Endometrium (tissue), 2 donors: Measurements from ENCODE around the gene FHIT.

Experiments used
- FAIRE-seq: peaks from 2 replicates; lab custom pipeline; 2012; peaks lifted over from hg19 to GRCh38; lab: Jason Lieb, UNC
- donor health status: control.
- donor health status: control.

FHIT gene

DNA sequence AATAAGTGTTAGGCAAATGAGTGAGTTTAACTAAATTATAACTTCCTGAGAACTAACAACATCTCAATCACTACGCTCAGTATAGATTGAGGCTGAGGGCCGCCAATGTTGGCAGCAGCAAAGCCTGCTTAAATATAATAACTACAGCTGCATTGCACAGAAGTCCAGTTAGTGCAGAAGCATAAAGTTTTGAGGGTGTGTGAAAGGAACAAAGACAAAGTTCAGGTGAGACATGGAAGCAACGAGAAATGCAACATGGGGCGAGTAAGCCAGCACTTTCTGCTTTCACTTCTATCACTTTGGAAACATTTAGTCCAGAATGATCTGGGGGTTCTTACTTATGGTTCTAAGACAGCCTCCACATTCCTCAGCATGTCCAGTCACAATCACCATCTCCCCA, 1149.1 kb downstream of the FHIT start:
- no peak for FAIRE-seq

GRCh38 chr3:60101621-60102020, 1149.6 kb downstream of the FHIT start:
- no peak for FAIRE-seq

DNA sequence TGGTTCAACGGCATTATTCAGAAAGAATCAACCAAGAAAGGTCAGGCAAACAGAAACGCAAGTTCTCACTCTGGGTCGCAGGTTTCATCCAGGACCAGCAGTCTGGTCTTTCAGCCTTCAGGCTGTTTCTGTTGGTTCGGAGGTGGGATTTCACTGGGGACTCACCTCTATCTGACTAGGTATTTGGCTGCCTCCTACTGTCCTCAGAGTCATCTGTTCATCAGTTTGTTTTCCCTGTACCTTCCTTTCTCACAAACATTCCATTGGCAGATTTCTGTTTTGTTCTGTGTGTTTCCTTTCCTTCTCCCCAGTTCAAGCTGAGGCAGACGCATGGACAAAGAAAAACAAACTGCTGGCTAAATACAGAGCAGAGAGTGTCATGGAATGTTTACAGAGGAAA, 1154.8 kb downstream of the FHIT start:
- no peak for FAIRE-seq

DNA sequence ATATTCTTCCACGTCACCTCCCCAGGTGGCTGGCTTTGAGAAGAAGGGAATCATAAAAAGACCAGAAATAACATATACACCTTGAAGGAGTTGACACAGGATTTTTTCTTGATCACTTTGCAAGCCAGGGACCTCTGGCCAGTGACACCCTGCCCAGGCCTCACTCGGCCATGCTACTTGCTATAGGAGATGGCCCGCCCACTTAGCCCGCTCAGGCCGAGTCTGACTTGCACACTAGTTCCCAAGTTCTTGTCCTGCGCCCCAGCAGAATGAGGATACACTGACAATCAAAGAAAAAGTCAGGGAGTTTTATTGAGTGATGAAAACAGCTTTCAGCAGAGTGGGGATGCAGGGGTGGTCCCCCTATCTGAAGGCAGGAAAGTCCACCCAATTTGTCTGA, 1155.3 kb downstream of the FHIT start:
- no peak for FAIRE-seq

- no peak for FAIRE-seq
These were observed 1155.7 kb downstream of the FHIT start for GRCh38 chr3:60095516-60095915.

DNA sequence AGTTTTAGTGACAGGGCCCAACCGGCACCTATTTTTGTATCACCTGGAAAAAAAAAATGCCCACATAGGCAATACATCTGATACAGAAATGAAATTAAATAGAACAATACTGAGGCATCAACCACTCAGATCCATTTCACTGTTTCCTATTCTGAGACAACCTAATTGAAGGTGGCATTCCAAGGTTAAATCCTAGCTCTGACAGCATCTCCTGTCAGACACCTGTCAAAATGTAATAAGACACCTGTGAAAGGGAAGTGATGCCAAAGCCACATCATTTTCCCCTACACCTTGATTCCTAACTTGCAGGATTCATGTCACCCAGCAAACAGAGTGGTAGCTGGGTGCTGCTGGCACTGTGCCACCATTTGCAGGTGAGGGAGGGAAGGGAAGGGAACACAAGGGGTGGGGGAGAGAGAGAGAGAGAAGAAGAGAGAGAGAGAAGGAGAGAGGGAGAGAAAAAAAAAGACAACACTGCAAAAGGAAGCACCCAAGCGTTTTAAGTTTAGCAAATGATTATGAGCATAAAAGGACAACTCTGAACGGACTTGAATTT, 1156.8 kb downstream of the FHIT start:
- no peak for FAIRE-seq

GRCh38 chr3:60090548-60090947, 1160.7 kb downstream of the FHIT start:
- no peak for FAIRE-seq

- FAIRE-seq = no peak
These were observed 1164.4 kb downstream of the FHIT start for GRCh38 chr3:60086811-60087210.

DNA sequence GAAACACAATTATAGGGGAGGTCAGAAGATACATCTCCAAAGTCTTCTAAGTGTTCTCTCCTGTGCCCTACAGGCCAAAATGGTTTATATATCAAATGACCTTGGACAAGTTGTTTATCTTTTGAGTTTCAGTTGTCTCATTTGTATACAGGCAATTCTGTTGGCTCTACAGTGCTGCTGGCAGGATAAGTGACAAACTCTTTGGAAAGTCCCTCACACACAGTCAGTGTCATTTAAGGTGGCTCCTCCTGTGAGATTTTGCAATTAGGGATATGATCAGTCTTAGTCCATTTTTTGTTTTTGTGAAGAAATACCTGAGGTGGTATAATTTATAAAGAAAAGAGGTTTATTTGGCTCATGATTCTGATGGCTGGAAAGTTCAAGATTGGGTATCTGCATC, 1165.6 kb downstream of the FHIT start:
- FAIRE-seq = no peak

GRCh38 chr3:60081381-60082095, 1169.7 kb downstream of the FHIT start:
- no peak for FAIRE-seq

- FAIRE-seq = no peak
These were observed 1170.6 kb downstream of the FHIT start for GRCh38 chr3:60080648-60081047.

- no peak for FAIRE-seq
These were observed 1172.2 kb downstream of the FHIT start for GRCh38 chr3:60079076-60079475.

GRCh38 chr3:60076331-60076730, 1174.9 kb downstream of the FHIT start:
- FAIRE-seq = no peak

DNA sequence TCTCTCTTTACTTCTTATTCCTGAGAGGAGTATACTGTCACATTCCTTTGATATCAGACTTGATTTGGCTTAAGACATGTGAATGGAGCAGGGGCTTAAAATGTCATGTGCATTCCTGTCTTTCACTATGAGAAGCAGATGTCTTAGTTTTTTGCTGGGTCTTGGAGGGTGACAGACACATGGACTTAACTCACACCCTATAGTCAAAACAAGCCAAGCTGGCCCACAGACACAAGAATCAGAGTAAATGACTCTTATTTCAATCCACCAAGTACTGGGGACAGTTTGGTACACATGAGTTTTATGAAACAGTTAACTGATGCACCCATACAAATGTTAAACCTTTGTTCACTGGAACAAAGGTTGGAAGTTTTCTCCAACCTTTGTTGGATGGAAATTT, 1177.3 kb downstream of the FHIT start:
- no peak for FAIRE-seq

DNA sequence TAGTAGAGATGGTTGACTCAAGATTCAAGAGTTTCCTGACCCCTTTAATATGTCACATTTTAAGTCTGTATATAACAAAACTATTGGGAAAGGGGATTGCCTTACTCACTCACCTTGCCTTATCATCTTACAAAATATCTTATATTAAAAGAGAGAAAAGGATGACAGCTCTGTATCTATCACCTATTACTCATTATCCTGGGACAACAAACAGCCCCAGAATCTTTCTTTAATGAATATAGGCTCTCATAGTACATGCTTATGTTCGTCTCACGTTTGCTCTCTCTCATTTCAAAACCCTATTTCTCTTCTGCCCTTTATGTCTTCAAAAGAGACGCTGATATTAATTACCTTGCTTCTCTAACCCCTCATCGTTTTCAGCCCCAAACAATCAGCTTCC, 1178.0 kb downstream of the FHIT start:
- FAIRE-seq = no peak

DNA sequence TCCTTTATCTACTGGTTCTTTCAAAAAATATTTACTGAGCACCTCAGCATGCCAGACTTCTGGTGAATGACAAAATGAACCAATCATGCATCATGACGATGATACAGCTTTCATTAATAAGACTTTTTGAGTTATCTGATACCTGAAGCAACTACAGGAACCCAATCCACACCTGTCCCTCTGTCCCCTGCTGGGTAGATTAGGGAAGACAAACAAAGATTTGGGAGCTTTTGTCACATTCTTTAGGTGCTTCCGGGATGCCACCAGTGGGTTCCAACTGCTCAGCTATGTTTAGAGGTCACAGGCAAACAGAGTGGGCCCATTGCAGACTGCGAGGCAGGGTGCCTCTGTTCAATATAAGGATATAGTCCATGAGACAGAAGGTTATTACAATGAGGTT, 1180.9 kb downstream of the FHIT start:
- no peak for FAIRE-seq

- no peak for FAIRE-seq
These were observed 1185.9 kb downstream of the FHIT start for GRCh38 chr3:60065227-60065868.

DNA sequence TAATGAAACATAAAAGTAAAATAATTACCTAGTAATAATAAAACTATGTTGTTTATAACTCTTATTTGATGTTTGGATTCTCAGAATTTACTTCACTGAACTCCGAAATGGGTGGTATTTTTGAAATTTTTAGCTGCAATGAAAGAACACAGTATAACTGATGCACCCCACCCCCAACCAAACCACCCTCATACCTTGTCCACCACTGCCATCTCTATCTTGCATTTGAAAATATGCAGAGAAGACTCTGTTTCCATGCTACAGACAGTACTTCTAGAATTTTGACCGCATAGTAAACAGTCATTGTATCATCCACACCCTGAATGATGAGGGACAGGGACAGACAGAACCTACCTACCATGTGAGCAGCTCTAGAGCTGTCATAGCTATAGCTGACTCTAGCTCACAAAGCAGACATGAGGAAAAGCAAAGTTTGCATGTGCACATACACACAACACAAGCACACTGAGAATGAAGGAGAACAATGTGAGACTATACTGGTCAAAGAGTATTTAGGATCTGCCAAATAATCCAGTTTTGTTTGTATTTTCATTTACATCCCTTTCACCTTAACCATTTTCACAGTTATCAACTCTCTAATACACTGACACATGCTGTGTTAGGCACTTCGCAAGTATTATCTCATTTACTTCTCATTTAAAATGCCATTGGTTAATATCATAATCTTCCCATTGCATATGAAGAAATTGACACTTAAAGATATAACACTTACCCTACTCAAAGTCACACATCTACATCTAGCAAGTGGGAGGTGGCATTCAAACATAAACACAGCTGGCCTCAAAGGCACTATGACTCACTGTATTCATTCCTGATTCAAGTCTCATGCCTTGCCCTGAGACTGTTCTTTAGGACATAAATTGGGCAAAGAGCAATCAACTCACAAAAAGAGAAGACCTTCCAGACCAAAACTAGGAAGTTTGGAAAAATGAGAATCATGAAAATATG, 1186.8 kb downstream of the FHIT start:
- FAIRE-seq = no peak

DNA sequence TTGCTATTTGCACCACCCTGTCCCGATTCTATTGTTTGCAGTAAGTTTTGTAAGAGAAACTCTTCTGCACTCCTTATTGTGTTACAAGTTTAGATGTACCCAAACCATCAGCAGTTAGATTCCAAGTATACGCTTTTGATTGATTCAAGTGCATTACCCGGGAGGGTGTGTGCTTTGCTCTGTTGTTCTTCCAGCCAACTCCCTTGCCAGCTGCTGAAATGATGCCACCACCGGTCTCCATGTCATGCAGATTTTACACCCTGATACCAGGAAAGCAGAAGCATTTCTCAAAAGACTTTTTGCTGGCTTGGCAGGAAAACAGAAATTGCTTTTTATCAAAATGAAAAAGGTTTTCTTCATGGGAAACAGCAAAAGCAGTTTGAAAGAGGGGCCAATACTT, 1194.8 kb downstream of the FHIT start:
- FAIRE-seq = no peak

DNA sequence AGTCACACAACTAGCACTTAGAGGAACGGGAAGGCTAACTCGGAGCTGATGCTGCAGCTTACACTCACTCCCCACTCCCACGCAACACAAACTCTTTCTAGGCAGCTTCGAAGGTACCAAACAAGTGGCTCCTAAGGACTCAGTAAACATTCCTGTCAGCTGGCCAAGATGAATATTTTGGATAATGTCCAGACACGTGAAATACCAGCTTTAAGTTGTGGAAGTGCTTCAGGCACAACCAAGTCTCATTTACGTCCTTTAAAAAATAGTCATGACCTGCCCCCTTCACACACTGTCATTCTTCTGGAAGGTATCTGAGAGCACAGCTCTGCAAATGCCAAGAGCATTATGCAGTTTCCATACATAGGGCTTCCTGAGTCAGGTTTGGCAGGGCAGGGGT, 1195.5 kb downstream of the FHIT start:
- no peak for FAIRE-seq

DNA sequence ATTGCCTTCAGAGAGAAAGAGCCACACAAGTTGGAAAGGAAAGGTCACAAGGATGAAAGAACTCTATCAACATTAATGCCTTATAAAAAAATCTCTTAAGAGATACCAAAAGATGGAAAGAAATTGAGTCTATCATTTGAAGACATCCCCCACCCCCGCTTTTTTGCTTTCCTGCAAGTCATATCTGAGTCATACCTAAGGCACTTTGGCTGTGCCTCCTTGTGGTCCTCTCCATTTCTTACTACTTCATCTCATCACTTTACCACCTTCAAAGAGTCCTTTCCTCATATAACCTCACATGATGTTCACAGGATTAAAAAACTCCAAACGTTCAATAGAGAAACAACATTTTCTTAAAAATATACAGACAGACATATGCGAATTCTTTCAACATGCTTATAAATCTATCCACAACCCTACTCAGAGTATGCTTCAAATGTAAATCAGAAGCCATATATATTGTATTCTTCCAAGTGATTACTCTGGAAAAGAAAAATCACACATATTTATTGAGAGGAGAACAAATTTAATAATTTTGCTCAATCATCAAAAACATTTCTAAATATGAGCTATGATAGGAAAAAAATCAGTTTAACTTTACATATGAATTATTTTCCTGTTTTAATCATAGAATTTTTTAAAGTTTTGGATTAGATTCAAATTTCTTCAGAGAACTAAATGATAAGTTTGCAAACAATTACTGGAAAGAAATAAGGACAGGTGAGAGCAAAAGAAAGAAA, 1197.6 kb downstream of the FHIT start:
- no peak for FAIRE-seq

DNA sequence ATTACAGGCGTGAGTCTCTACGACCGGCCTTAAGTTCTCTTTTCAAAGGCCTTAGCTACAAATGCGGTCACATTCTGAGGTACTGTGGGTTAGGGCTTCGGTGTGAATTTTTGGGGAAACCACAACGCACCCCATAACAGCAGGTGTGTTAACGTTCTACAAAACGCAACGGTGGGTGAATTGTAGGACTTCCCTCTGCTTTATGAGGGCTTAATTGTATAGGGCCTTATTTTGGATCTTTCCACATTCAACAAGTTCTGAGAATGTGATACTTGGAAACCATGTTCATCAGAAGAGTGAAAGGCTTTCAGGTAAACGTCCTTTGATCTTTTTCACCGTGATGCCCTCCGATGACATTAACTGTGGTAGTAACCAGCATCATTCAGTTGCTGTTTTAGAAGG, 1202.8 kb downstream of the FHIT start:
- no peak for FAIRE-seq
